ENCODE data around the gene FOXQ1. TPM values are rescaled to one million over a fixed set of nuclear protein-coding genes. Genes with fewer than 3 reads are reported as not detected.
"Not testable (repeated sequence)": the region's sequence is repeated elsewhere in the genome, so short reads cannot be mapped to it uniquely, and the experiment has no call there.

The FOXQ1 gene
- total RNA-seq, 1 experiment from 2014 or later: 46.1 TPM

DNA sequence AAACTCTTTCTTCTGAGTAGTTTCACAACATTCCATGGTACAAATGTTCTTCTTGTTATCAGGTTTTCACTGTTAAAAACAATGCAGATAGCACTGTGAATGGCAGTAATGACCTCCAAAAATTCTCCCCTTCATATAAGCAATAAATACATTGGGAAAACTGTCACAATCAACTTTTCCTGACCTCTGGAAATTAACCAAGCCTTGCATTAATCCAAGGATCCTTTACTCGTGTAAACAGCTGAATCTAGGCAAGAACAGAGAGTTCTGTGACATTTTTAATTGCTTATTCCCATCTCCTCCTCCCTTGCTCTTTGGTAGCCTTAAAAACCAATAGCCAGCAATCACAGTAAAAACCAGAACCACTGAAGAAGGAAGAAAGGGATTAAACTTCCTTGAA lies 37.8 kb downstream of the FOXQ1 start:
- intact Hi-C loops (cut with micrococcal nuclease; ENCODE audit: unreplicated experiment): no loop called here
- DNase-seq: no peak
- Mint-ChIP-seq H3K9me3 (ENCODE audit: low read depth, unreplicated experiment) (peaks cover 5% of the 10 kb centered on the region), H3K36me3 (ENCODE audit: insufficient read depth, unreplicated experiment) (no peaks in the 10 kb centered on the region), H3K27ac (ENCODE audit: unreplicated experiment) (no peak overlapping the region), H3K4me1 (ENCODE audit: low read depth, unreplicated experiment) (no peaks in the 10 kb centered on the region), H3K27me3 (ENCODE audit: unreplicated experiment) (peaks cover 15% of the 10 kb centered on the region), H3K4me3 (ENCODE audit: low read depth, unreplicated experiment) (no peak overlapping the region)
- no peak for TF ChIP-seq CTCF (IDR thresholded peaks at IDR 0.05; ENCODE audit: unreplicated experiment)
- CTCF ChIA-PET: no interaction called here
- BruUV-seq (replicated peaks): no TSS peak

- Mint-ChIP-seq H3K27ac (ENCODE audit: unreplicated experiment) (no peak overlapping the region), H3K4me3 (ENCODE audit: low read depth, unreplicated experiment) (no peak overlapping the region), H3K27me3 (ENCODE audit: unreplicated experiment) (peaks cover 24% of the 10 kb centered on the region), H3K36me3 (ENCODE audit: insufficient read depth, unreplicated experiment) (no peaks in the 10 kb centered on the region), H3K4me1 (ENCODE audit: low read depth, unreplicated experiment) (no peaks in the 10 kb centered on the region), H3K9me3 (ENCODE audit: low read depth, unreplicated experiment) (peaks cover 3% of the 10 kb centered on the region)
- CTCF ChIA-PET: no interaction called here
- DNase-seq: no peak
- intact Hi-C loops (cut with micrococcal nuclease; ENCODE audit: unreplicated experiment): no loop called here
- no peak for TF ChIP-seq CTCF (IDR thresholded peaks at IDR 0.05; ENCODE audit: unreplicated experiment)
- BruUV-seq (replicated peaks): no TSS peak
Observed at GRCh38 chr6:1351381-1352008, 39.6 kb downstream of the FOXQ1 start.

- intact Hi-C loops (cut with micrococcal nuclease; ENCODE audit: unreplicated experiment); BruUV-seq (replicated peaks); DNase-seq; H3K9me3 Mint-ChIP-seq (ENCODE audit: low read depth, unreplicated experiment); CTCF ChIA-PET; H3K27ac Mint-ChIP-seq (ENCODE audit: unreplicated experiment); H3K4me3 Mint-ChIP-seq (ENCODE audit: low read depth, unreplicated experiment); H3K36me3 Mint-ChIP-seq (ENCODE audit: insufficient read depth, unreplicated experiment); H3K4me1 Mint-ChIP-seq (ENCODE audit: low read depth, unreplicated experiment): not testable (repeated sequence)
- H3K27me3 Mint-ChIP-seq (ENCODE audit: unreplicated experiment): peaks cover 34% of the 10 kb centered on the region
Observed at GRCh38 chr6:1355068-1355467, 43.2 kb downstream of the FOXQ1 start.

DNA sequence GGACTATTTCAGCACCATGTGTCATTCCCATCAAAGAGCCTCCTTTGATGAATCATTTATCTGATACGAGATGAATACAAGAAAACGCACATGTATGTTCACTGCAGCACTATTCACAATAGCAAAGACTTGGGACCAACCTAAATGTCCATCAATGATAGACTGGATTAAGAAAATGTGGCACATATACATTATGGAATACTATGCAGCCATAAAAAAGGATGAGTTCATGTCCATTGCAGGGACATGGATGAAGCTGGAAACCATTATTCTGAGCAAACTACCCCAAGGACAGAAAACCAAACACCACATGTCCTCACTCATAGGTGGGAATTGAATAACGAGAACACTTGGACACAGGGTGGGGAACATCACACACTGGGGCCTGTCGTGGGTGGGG lies 49.8 kb downstream of the FOXQ1 start:
- intact Hi-C loops (cut with micrococcal nuclease; ENCODE audit: unreplicated experiment); H3K27ac Mint-ChIP-seq (ENCODE audit: unreplicated experiment); CTCF ChIA-PET; H3K4me1 Mint-ChIP-seq (ENCODE audit: low read depth, unreplicated experiment); BruUV-seq (replicated peaks); H3K4me3 Mint-ChIP-seq (ENCODE audit: low read depth, unreplicated experiment); H3K36me3 Mint-ChIP-seq (ENCODE audit: insufficient read depth, unreplicated experiment); DNase-seq; H3K9me3 Mint-ChIP-seq (ENCODE audit: low read depth, unreplicated experiment): not testable (repeated sequence)
- peaks cover 10% of the 10 kb centered on the region for H3K27me3 Mint-ChIP-seq (ENCODE audit: unreplicated experiment)

GRCh38 chr6:1362643-1363042 lies 50.7 kb downstream of the FOXQ1 start:
- no peak for DNase-seq
- H3K27ac Mint-ChIP-seq (ENCODE audit: unreplicated experiment): no peak overlapping the region
- no peak for TF ChIP-seq CTCF (IDR thresholded peaks at IDR 0.05; ENCODE audit: unreplicated experiment)
- intact Hi-C loops (cut with micrococcal nuclease; ENCODE audit: unreplicated experiment): no loop called here
- BruUV-seq (replicated peaks): no TSS peak
- CTCF ChIA-PET: no interaction called here
- no peaks in the 10 kb centered on the region for H3K36me3 Mint-ChIP-seq (ENCODE audit: insufficient read depth, unreplicated experiment)
- H3K9me3 Mint-ChIP-seq (ENCODE audit: low read depth, unreplicated experiment): no peaks in the 10 kb centered on the region
- H3K4me3 Mint-ChIP-seq (ENCODE audit: low read depth, unreplicated experiment): no peak overlapping the region
- no peaks in the 10 kb centered on the region for H3K4me1 Mint-ChIP-seq (ENCODE audit: low read depth, unreplicated experiment)
- H3K27me3 Mint-ChIP-seq (ENCODE audit: unreplicated experiment): peaks cover 10% of the 10 kb centered on the region

Data from Calu3 (cell line).